ENCODE results near the gene NEK9. TPM values are rescaled to one million over a fixed set of nuclear protein-coding genes. Genes with fewer than 3 reads are reported as not detected.

NEK9 gene
- total and polyA plus RNA-seq, 2 donors (not counting 1 experiment from before 2014, with no cell fraction given): 35.1 to 110 TPM

DNA sequence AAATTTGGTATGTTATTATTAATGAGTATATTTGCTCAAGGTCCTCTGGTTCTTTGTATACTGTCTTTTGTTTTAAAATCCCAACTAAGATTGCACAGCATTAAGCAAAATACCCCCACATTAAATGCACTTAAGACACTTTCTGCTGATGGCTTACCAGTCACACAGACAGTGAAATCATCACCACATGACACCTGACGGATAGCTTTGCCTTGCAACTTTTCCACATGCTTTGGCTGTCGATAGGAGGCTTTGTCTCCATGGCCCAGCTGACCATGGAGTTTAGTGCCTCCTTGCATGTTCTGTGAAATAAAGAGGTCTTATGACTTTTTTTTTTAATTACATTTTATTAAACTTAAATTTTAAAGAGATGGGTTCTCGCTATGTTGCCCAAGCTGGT, 19.7 kb downstream of the NEK9 start:
- no peak overlapping the region for H3K4me2 ChIP-seq (replicated peaks; ENCODE audit: low read depth, low read length, poor library complexity, severe bottlenecking)

DNA sequence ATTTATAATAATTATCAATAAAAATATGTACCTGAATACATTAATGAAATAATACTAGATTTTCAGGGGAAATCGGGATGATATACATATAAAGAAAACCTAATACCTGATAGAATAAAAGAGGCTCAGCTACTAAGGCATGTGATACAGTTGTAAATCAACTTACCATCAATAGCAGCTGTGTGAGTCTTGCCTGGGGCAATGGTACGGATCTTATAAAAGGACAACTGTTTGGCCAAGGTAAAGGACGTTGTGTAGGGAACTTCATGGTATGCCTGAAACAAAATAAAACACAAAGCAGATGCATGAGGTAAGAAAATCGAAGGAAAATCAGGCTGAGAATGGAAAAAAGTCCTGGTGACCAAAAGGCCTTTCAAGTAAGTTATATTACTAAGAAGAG, 25.4 kb downstream of the NEK9 start:
- Mint-ChIP-seq H3K9me3 (ENCODE audit: insufficient read depth) (no peaks in the 10 kb centered on the region), H3K4me1 (no peaks in the 10 kb centered on the region), H3K27ac (no peak overlapping the region), H3K4me3 (no peak overlapping the region), H3K27me3 (no peaks in the 10 kb centered on the region)
- TF ChIP-seq, protein P1, sequence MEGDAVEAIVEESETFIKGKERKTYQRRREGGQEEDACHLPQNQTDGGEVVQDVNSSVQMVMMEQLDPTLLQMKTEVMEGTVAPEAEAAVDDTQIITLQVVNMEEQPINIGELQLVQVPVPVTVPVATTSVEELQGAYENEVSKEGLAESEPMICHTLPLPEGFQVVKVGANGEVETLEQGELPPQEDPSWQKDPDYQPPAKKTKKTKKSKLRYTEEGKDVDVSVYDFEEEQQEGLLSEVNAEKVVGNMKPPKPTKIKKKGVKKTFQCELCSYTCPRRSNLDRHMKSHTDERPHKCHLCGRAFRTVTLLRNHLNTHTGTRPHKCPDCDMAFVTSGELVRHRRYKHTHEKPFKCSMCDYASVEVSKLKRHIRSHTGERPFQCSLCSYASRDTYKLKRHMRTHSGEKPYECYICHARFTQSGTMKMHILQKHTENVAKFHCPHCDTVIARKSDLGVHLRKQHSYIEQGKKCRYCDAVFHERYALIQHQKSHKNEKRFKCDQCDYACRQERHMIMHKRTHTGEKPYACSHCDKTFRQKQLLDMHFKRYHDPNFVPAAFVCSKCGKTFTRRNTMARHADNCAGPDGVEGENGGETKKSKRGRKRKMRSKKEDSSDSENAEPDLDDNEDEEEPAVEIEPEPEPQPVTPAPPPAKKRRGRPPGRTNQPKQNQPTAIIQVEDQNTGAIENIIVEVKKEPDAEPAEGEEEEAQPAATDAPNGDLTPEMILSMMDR (IDR thresholded peaks at IDR 0.05): no peak
- no peak for TF ChIP-seq EZH2 (IDR thresholded peaks at IDR 0.05; ENCODE audit: borderline replicate concordance, insufficient read depth, low read depth, low read length, poor library complexity, severe bottlenecking)
- Histone ChIP-seq H3K4me1 (ENCODE audit: control insufficient read depth in 2 of 2, insufficient read depth in 2 of 2, low read length in 2 of 2) (no peaks in the 10 kb centered on the region), H3K36me3 (replicated peaks in 1 of 2; ENCODE audit: control extremely low read depth in 1 of 2, control insufficient read depth in 1 of 2, extremely low read depth in 1 of 2, insufficient read depth in 2 of 2, low read length in 1 of 2) (peaks cover 25 to 77% of the 10 kb centered on the region in 2 experiments), H2AFZ (ENCODE audit: insufficient read depth, low read depth, low read length, poor library complexity, severe bottlenecking) (no peak overlapping the region), H3K27ac (ENCODE audit: low read length in 2 of 2) (no peak overlapping the region), H3K27me3 (replicated peaks in 1 of 4; ENCODE audit: control extremely low read depth in 1 of 4, control insufficient read depth in 3 of 4, insufficient read depth in 4 of 4, low read length in 3 of 4) (no peaks in the 10 kb centered on the region), H4K20me1 (ENCODE audit: control insufficient read depth, insufficient read depth, low read length, poor library complexity, severe bottlenecking) (peaks cover 10% of the 10 kb centered on the region), H3K4me2 (replicated peaks; ENCODE audit: low read depth, low read length, poor library complexity, severe bottlenecking) (no peak overlapping the region), H3K9me3 (ENCODE audit: control extremely low read depth in 1 of 3, control insufficient read depth in 2 of 3, insufficient read depth in 1 of 3, low read length in 2 of 3) (no peaks in the 10 kb centered on the region), H3K4me3 (ENCODE audit: control extremely low read depth in 1 of 5, extremely low read depth in 1 of 5, insufficient read depth in 1 of 5, low read depth in 2 of 5, low read length in 4 of 5) (no peak overlapping the region), H3K79me2 (ENCODE audit: control insufficient read depth, insufficient read depth, low read length) (peaks cover 6% of the 10 kb centered on the region), H3K9ac (ENCODE audit: low read length) (no peak overlapping the region)
- ChIA-PET CTCF (interaction anchor here (1.6 kb wide), 1 partner anchor 240 kb away, joined by 5 read pairs; no protein-coding TSS in a partner anchor), POLR2A (no interaction called here)
- no peak for ATAC-seq (ENCODE audit: low read depth)
- 100% methylated on average over 1 of the region's 4 CpGs for WGBS (ENCODE audit: insufficient coverage)
- intact Hi-C loops (cut with micrococcal nuclease): no loop called here
- no peak for DNase-seq

More for the DNA sequence above, 19.7 kb downstream of the NEK9 start:
- no peaks in the 10 kb centered on the region for H3K4me1 ChIP-seq (ENCODE audit: control insufficient read depth in 2 of 2, insufficient read depth in 2 of 2, low read length in 2 of 2)
- no peaks in the 10 kb centered on the region for H3K79me2 ChIP-seq (ENCODE audit: control insufficient read depth, insufficient read depth, low read length)
- H3K4me1 Mint-ChIP-seq: no peaks in the 10 kb centered on the region
- no peak for DNase-seq
- no peaks in the 10 kb centered on the region for H3K9me3 ChIP-seq (ENCODE audit: control extremely low read depth in 1 of 3, control insufficient read depth in 2 of 3, insufficient read depth in 1 of 3, low read length in 2 of 3)
- no CpG with 5 or more reads among the region's 3 CpGs for WGBS (ENCODE audit: insufficient coverage)
- H3K9me3 Mint-ChIP-seq (ENCODE audit: insufficient read depth): no peaks in the 10 kb centered on the region
- peaks cover 24 to 82% of the 10 kb centered on the region in 2 experiments for H3K36me3 ChIP-seq (replicated peaks in 1 of 2; ENCODE audit: control extremely low read depth in 1 of 2, control insufficient read depth in 1 of 2, extremely low read depth in 1 of 2, insufficient read depth in 2 of 2, low read length in 1 of 2)
- no peak overlapping the region for H3K9ac ChIP-seq (ENCODE audit: low read length)
- no peaks in the 10 kb centered on the region for H4K20me1 ChIP-seq (ENCODE audit: control insufficient read depth, insufficient read depth, low read length, poor library complexity, severe bottlenecking)
- TF ChIP-seq, protein P1 (IDR thresholded peaks at IDR 0.05): no peak
- TF ChIP-seq EZH2 (IDR thresholded peaks at IDR 0.05; ENCODE audit: borderline replicate concordance, insufficient read depth, low read depth, low read length, poor library complexity, severe bottlenecking): no peak
- H3K27me3 Mint-ChIP-seq: no peaks in the 10 kb centered on the region
- H3K27ac ChIP-seq (ENCODE audit: low read length in 2 of 2): no peak overlapping the region
- no peak overlapping the region for H3K4me3 Mint-ChIP-seq
- H3K27ac Mint-ChIP-seq: peak overlapping the region; percentile 53
- no peak overlapping the region for H3K4me3 ChIP-seq (ENCODE audit: control extremely low read depth in 1 of 5, extremely low read depth in 1 of 5, insufficient read depth in 1 of 5, low read depth in 2 of 5, low read length in 4 of 5)
- POLR2A ChIA-PET: no interaction called here
- H2AFZ ChIP-seq (ENCODE audit: insufficient read depth, low read depth, low read length, poor library complexity, severe bottlenecking): no peak overlapping the region
- H3K27me3 ChIP-seq (replicated peaks in 1 of 4; ENCODE audit: control extremely low read depth in 1 of 4, control insufficient read depth in 3 of 4, insufficient read depth in 4 of 4, low read length in 3 of 4): no peaks in the 10 kb centered on the region
- CTCF ChIA-PET: interaction anchor here (0.7 to 1.0 kb wide), 3 partner anchors 17 to 142 kb away, joined by 3 read pairs; no protein-coding TSS in a partner anchor
- ATAC-seq (ENCODE audit: low read depth): no peak
- intact Hi-C loops (cut with micrococcal nuclease): no loop called here

All from B cell (primary cell).